ENCODE measurements around the gene EBF3.

The EBF3 gene

GRCh38 chr10:129939416-129940275 lies 24.4 kb downstream of the EBF3 start:
- Histone ChIP-seq H3K27me3 (ENCODE audit: control insufficient read depth in 3 of 3, insufficient read depth in 3 of 3, low read depth in 1 of 3, low read length in 3 of 3) (no peaks in the 10 kb centered on the region), H2AFZ (ENCODE audit: low read length) (no peak overlapping the region), H3K18ac (ENCODE audit: low read length) (peak overlapping the region; percentile 69), H2BK5ac (ENCODE audit: low read length) (no peak overlapping the region), H3K4me2 (ENCODE audit: insufficient read depth, low read length, poor library complexity, severe bottlenecking) (no peak overlapping the region), H3K79me1 (ENCODE audit: low read depth, low read length) (no peaks in the 10 kb centered on the region), H3K14ac (ENCODE audit: low read length) (peak overlapping the region; percentile 50), H2BK12ac (ENCODE audit: low read length) (no peak overlapping the region), H2AK5ac (ENCODE audit: low read depth, low read length) (peak overlapping the region; percentile 67), H2BK120ac (ENCODE audit: low read depth, low read length) (no peak overlapping the region), H4K91ac (ENCODE audit: low read depth, low read length, poor library complexity) (no peak overlapping the region), H4K8ac (ENCODE audit: low read depth, low read length) (peak overlapping the region; percentile 6), H3K23ac (ENCODE audit: low read depth, low read length, poor library complexity) (peak overlapping the region; percentile 94), H3K4me1 (ENCODE audit: control insufficient read depth in 2 of 2, insufficient read depth in 1 of 2, low read depth in 1 of 2, low read length in 2 of 2) (peaks cover 0 to 1% of the 10 kb centered on the region in 2 donors), H3K9ac (ENCODE audit: low read depth, low read length, poor library complexity) (no peak overlapping the region), H2BK15ac (ENCODE audit: low read length) (peak overlapping the region; percentile 88), H3K9me3 (replicated peaks in 1 of 2; ENCODE audit: control insufficient read depth in 2 of 2, insufficient read depth in 1 of 2, low read depth in 1 of 2, low read length in 2 of 2) (no peaks in the 10 kb centered on the region), H3K27ac (replicated peaks; ENCODE audit: low read length) (no peak overlapping the region), H3K4ac (ENCODE audit: low read length) (no peak overlapping the region), H3K4me3 (ENCODE audit: low read length in 2 of 2) (no peak overlapping the region), H3K36me3 (replicated peaks in 1 of 2; ENCODE audit: control insufficient read depth in 2 of 2, insufficient read depth in 2 of 2, low read length in 2 of 2) (no peaks in the 10 kb centered on the region)
- no peak for DNase-seq (ENCODE audit: low spot score)
- no CpG with 5 or more reads among the region's 23 CpGs for WGBS, 2 donors (ENCODE audit: extremely low coverage in 2 of 2, insufficient read length in 2 of 2, insufficient replicate concordance in 1 of 2)

- Histone ChIP-seq H3K27me3 (ENCODE audit: control insufficient read depth in 3 of 3, insufficient read depth in 3 of 3, low read depth in 1 of 3, low read length in 3 of 3) (no peaks in the 10 kb centered on the region), H2AFZ (ENCODE audit: low read length) (no peak overlapping the region), H3K14ac (ENCODE audit: low read length) (no peak overlapping the region), H3K18ac (ENCODE audit: low read length) (peak overlapping the region; percentile 48), H3K4ac (ENCODE audit: low read length) (no peak overlapping the region), H2BK5ac (ENCODE audit: low read length) (no peak overlapping the region), H3K9ac (ENCODE audit: low read depth, low read length, poor library complexity) (no peak overlapping the region), H3K36me3 (replicated peaks in 1 of 2; ENCODE audit: control insufficient read depth in 2 of 2, insufficient read depth in 2 of 2, low read length in 2 of 2) (no peaks in the 10 kb centered on the region), H3K4me1 (ENCODE audit: control insufficient read depth in 2 of 2, insufficient read depth in 1 of 2, low read depth in 1 of 2, low read length in 2 of 2) (peaks cover 0 to 4% of the 10 kb centered on the region in 2 donors), H2BK12ac (ENCODE audit: low read length) (no peak overlapping the region), H2BK15ac (ENCODE audit: low read length) (no peak overlapping the region), H2AK5ac (ENCODE audit: low read depth, low read length) (no peak overlapping the region), H4K91ac (ENCODE audit: low read depth, low read length, poor library complexity) (no peak overlapping the region), H2BK120ac (ENCODE audit: low read depth, low read length) (no peak overlapping the region), H3K27ac (replicated peaks; ENCODE audit: low read length) (no peak overlapping the region), H3K23ac (ENCODE audit: low read depth, low read length, poor library complexity) (no peak overlapping the region), H3K4me3 (ENCODE audit: low read length in 2 of 2) (no peak overlapping the region), H3K9me3 (replicated peaks in 1 of 2; ENCODE audit: control insufficient read depth in 2 of 2, insufficient read depth in 1 of 2, low read depth in 1 of 2, low read length in 2 of 2) (no peaks in the 10 kb centered on the region), H4K8ac (ENCODE audit: low read depth, low read length) (no peak overlapping the region), H3K4me2 (ENCODE audit: insufficient read depth, low read length, poor library complexity, severe bottlenecking) (no peak overlapping the region), H3K79me1 (ENCODE audit: low read depth, low read length) (no peaks in the 10 kb centered on the region)
- no CpG with 5 or more reads among the region's 8 CpGs for WGBS, 2 donors (ENCODE audit: extremely low coverage in 2 of 2, insufficient read length in 2 of 2, insufficient replicate concordance in 1 of 2)
- no peak for DNase-seq (ENCODE audit: low spot score)
Observed at GRCh38 chr10:129938460-129938859, 25.6 kb downstream of the EBF3 start.

GRCh38 chr10:129937351-129937751 lies 26.7 kb downstream of the EBF3 start:
- no peak overlapping the region for H4K8ac ChIP-seq (ENCODE audit: low read depth, low read length)
- no peak overlapping the region for H3K4me2 ChIP-seq (ENCODE audit: insufficient read depth, low read length, poor library complexity, severe bottlenecking)
- no peak overlapping the region for H3K27ac ChIP-seq (replicated peaks; ENCODE audit: low read length)
- H2AFZ ChIP-seq (ENCODE audit: low read length) = no peak overlapping the region
- peak overlapping the region; percentile 4 for H3K18ac ChIP-seq (ENCODE audit: low read length)
- H3K79me1 ChIP-seq (ENCODE audit: low read depth, low read length) = no peaks in the 10 kb centered on the region
- H2BK5ac ChIP-seq (ENCODE audit: low read length) = no peak overlapping the region
- H2BK12ac ChIP-seq (ENCODE audit: low read length) = no peak overlapping the region
- H4K91ac ChIP-seq (ENCODE audit: low read depth, low read length, poor library complexity) = no peak overlapping the region
- no peaks in the 10 kb centered on the region for H3K9me3 ChIP-seq (replicated peaks in 1 of 2; ENCODE audit: control insufficient read depth in 2 of 2, insufficient read depth in 1 of 2, low read depth in 1 of 2, low read length in 2 of 2)
- no peak overlapping the region for H3K23ac ChIP-seq (ENCODE audit: low read depth, low read length, poor library complexity)
- H2BK15ac ChIP-seq (ENCODE audit: low read length) = no peak overlapping the region
- no peaks in the 10 kb centered on the region for H3K27me3 ChIP-seq (ENCODE audit: control insufficient read depth in 3 of 3, insufficient read depth in 3 of 3, low read depth in 1 of 3, low read length in 3 of 3)
- H3K36me3 ChIP-seq (replicated peaks in 1 of 2; ENCODE audit: control insufficient read depth in 2 of 2, insufficient read depth in 2 of 2, low read length in 2 of 2) = no peaks in the 10 kb centered on the region
- no peak overlapping the region for H3K9ac ChIP-seq (ENCODE audit: low read depth, low read length, poor library complexity)
- no CpG with 5 or more reads among the region's 10 CpGs for WGBS, 2 donors (ENCODE audit: extremely low coverage in 2 of 2, insufficient read length in 2 of 2, insufficient replicate concordance in 1 of 2)
- no peak overlapping the region for H2BK120ac ChIP-seq (ENCODE audit: low read depth, low read length)
- H2AK5ac ChIP-seq (ENCODE audit: low read depth, low read length) = no peak overlapping the region
- no peak overlapping the region for H3K14ac ChIP-seq (ENCODE audit: low read length)
- no peak for DNase-seq (ENCODE audit: low spot score)
- H3K4me3 ChIP-seq (ENCODE audit: low read length in 2 of 2) = peak overlapping the region in 1 of 2 donors; percentile 22
- no peak overlapping the region for H3K4ac ChIP-seq (ENCODE audit: low read length)
- H3K4me1 ChIP-seq (ENCODE audit: control insufficient read depth in 2 of 2, insufficient read depth in 1 of 2, low read depth in 1 of 2, low read length in 2 of 2) = peaks cover 0 to 4% of the 10 kb centered on the region in 2 donors

GRCh38 chr10:129936923-129937300 lies 27.2 kb downstream of the EBF3 start:
- Histone ChIP-seq H3K23ac (ENCODE audit: low read depth, low read length, poor library complexity) (no peak overlapping the region), H3K4me3 (ENCODE audit: low read length in 2 of 2) (no peak overlapping the region), H2BK15ac (ENCODE audit: low read length) (peak overlapping the region; percentile 38), H4K8ac (ENCODE audit: low read depth, low read length) (no peak overlapping the region), H3K9ac (ENCODE audit: low read depth, low read length, poor library complexity) (no peak overlapping the region), H3K14ac (ENCODE audit: low read length) (no peak overlapping the region), H3K4me2 (ENCODE audit: insufficient read depth, low read length, poor library complexity, severe bottlenecking) (no peak overlapping the region), H2AK5ac (ENCODE audit: low read depth, low read length) (peak overlapping the region; percentile 74), H2BK5ac (ENCODE audit: low read length) (no peak overlapping the region), H3K27me3 (ENCODE audit: control insufficient read depth in 3 of 3, insufficient read depth in 3 of 3, low read depth in 1 of 3, low read length in 3 of 3) (no peaks in the 10 kb centered on the region), H4K91ac (ENCODE audit: low read depth, low read length, poor library complexity) (no peak overlapping the region), H3K4ac (ENCODE audit: low read length) (no peak overlapping the region), H2BK12ac (ENCODE audit: low read length) (no peak overlapping the region), H3K79me1 (ENCODE audit: low read depth, low read length) (no peaks in the 10 kb centered on the region), H3K4me1 (ENCODE audit: control insufficient read depth in 2 of 2, insufficient read depth in 1 of 2, low read depth in 1 of 2, low read length in 2 of 2) (peaks cover 0 to 4% of the 10 kb centered on the region in 2 donors), H3K36me3 (replicated peaks in 1 of 2; ENCODE audit: control insufficient read depth in 2 of 2, insufficient read depth in 2 of 2, low read length in 2 of 2) (no peaks in the 10 kb centered on the region), H2BK120ac (ENCODE audit: low read depth, low read length) (no peak overlapping the region), H2AFZ (ENCODE audit: low read length) (no peak overlapping the region), H3K18ac (ENCODE audit: low read length) (no peak overlapping the region), H3K27ac (replicated peaks; ENCODE audit: low read length) (no peak overlapping the region), H3K9me3 (replicated peaks in 1 of 2; ENCODE audit: control insufficient read depth in 2 of 2, insufficient read depth in 1 of 2, low read depth in 1 of 2, low read length in 2 of 2) (no peaks in the 10 kb centered on the region)
- no peak for DNase-seq (ENCODE audit: low spot score)
- WGBS, 2 donors (ENCODE audit: extremely low coverage in 2 of 2, insufficient read length in 2 of 2, insufficient replicate concordance in 1 of 2) = no CpG with 5 or more reads among the region's 16 CpGs

Measured in neuronal stem cell (in vitro differentiated cells).